Measurements from ENCODE around the gene COL28A1. TPM values are rescaled to one million over a fixed set of nuclear protein-coding genes. Genes with fewer than 3 reads are reported as not detected.

COL28A1 gene
- total RNA-seq, 1 donor from 2014 or later = 1.8 TPM

- H3K4me1 Mint-ChIP-seq = peaks cover 15% of the 10 kb centered on the region
- H3K27ac Mint-ChIP-seq = no peak overlapping the region
Observed at GRCh38 chr7:7323352-7323751, 212.3 kb downstream of the COL28A1 start.

GRCh38 chr7:7321681-7322080, 214.0 kb downstream of the COL28A1 start:
- no peak for DNase-seq (ENCODE audit: low spot score in 2 of 2, unreplicated experiment in 2 of 2)
- Mint-ChIP-seq H3K27me3 (ENCODE audit: low read depth) (no peaks in the 10 kb centered on the region), H3K4me3 (no peak overlapping the region), H3K27ac (peak overlapping the region; percentile 6), H3K4me1 (peaks cover 15% of the 10 kb centered on the region), H3K9me3 (no peaks in the 10 kb centered on the region), H3K36me3 (no peaks in the 10 kb centered on the region)
- TF ChIP-seq CTCF (IDR thresholded peaks at IDR 0.05; ENCODE audit: unreplicated experiment) = no peak

More at GRCh38 chr7:7323352-7323751, 212.3 kb downstream of the COL28A1 start:
- no peaks in the 10 kb centered on the region for H3K9me3 Mint-ChIP-seq
- no peak for TF ChIP-seq CTCF (IDR thresholded peaks at IDR 0.05; ENCODE audit: unreplicated experiment)
- DNase-seq (ENCODE audit: low spot score in 2 of 2, unreplicated experiment in 2 of 2) = no peak
- H3K36me3 Mint-ChIP-seq = no peaks in the 10 kb centered on the region
- no peak overlapping the region for H3K4me3 Mint-ChIP-seq
- H3K27me3 Mint-ChIP-seq (ENCODE audit: low read depth) = no peaks in the 10 kb centered on the region

- Mint-ChIP-seq H3K27ac (no peak overlapping the region), H3K36me3 (no peaks in the 10 kb centered on the region), H3K9me3 (no peaks in the 10 kb centered on the region), H3K4me3 (no peak overlapping the region), H3K4me1 (peaks cover 14% of the 10 kb centered on the region), H3K27me3 (ENCODE audit: low read depth) (no peaks in the 10 kb centered on the region)
- no peak for TF ChIP-seq CTCF (IDR thresholded peaks at IDR 0.05; ENCODE audit: unreplicated experiment)
- no peak for DNase-seq (ENCODE audit: low spot score in 2 of 2, unreplicated experiment in 2 of 2)
Observed at GRCh38 chr7:7318601-7319000, 217.1 kb downstream of the COL28A1 start.

DNA sequence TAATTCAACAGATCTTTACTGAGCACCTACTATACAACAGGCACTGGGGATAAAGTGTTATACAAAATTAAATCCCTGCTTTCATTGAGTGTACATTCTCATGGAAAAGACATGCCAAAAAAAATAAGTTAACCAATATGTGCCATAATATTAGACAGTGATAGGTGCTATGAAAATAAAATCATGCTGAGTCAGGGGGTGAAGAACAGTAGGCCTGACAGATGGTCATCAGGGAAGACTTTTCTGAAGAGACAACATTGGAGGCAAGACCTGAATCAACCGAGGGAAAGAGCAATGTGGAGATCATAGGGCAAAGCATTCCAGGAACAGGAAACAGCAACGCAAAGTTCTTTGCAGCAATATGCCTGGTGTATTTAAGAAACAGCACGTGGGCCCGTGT, 217.8 kb downstream of the COL28A1 start:
- H3K9me3 Mint-ChIP-seq = no peaks in the 10 kb centered on the region
- H3K27ac Mint-ChIP-seq = no peak overlapping the region
- H3K4me3 Mint-ChIP-seq = no peak overlapping the region
- no peaks in the 10 kb centered on the region for H3K27me3 Mint-ChIP-seq (ENCODE audit: low read depth)
- no peak for TF ChIP-seq CTCF (IDR thresholded peaks at IDR 0.05; ENCODE audit: unreplicated experiment)
- peaks cover 11% of the 10 kb centered on the region for H3K4me1 Mint-ChIP-seq
- DNase-seq (ENCODE audit: low spot score in 2 of 2, unreplicated experiment in 2 of 2) = no peak
- no peaks in the 10 kb centered on the region for H3K36me3 Mint-ChIP-seq

GRCh38 chr7:7315851-7316250, 219.8 kb downstream of the COL28A1 start:
- H3K36me3 Mint-ChIP-seq = no peaks in the 10 kb centered on the region
- no peaks in the 10 kb centered on the region for H3K4me1 Mint-ChIP-seq
- peaks cover 9% of the 10 kb centered on the region for H3K9me3 Mint-ChIP-seq
- no peak overlapping the region for H3K4me3 Mint-ChIP-seq
- H3K27ac Mint-ChIP-seq = no peak overlapping the region
- DNase-seq (ENCODE audit: low spot score in 2 of 2, unreplicated experiment in 2 of 2) = no peak
- H3K27me3 Mint-ChIP-seq (ENCODE audit: low read depth) = no peaks in the 10 kb centered on the region
- TF ChIP-seq CTCF (IDR thresholded peaks at IDR 0.05; ENCODE audit: unreplicated experiment) = no peak

- no peak overlapping the region for H3K27ac Mint-ChIP-seq
- no peak for TF ChIP-seq CTCF (IDR thresholded peaks at IDR 0.05; ENCODE audit: unreplicated experiment)
- H3K4me1 Mint-ChIP-seq = no peaks in the 10 kb centered on the region
- DNase-seq (ENCODE audit: low spot score in 2 of 2, unreplicated experiment in 2 of 2) = no peak
- no peak overlapping the region for H3K4me3 Mint-ChIP-seq
- peaks cover 19% of the 10 kb centered on the region for H3K9me3 Mint-ChIP-seq
- no peaks in the 10 kb centered on the region for H3K36me3 Mint-ChIP-seq
- no peaks in the 10 kb centered on the region for H3K27me3 Mint-ChIP-seq (ENCODE audit: low read depth)
Observed at GRCh38 chr7:7312323-7312722, 223.3 kb downstream of the COL28A1 start.
